Endothelial cell of umbilical vein (primary cell): ENCODE data around the gene ABLIM2. TPM values are rescaled to one million over a fixed set of nuclear protein-coding genes. Genes with fewer than 3 reads are reported as not detected.

Experiments used
- BruUV-seq: library from RNA; stranded (reverse); fragments of 400-500 nt; replicated peaks from 2 replicates; lab custom pipeline; 2021; lab: Mats Ljungman, UMichigan
- CTCF ChIA-PET: fragments of 300-600, 350-600 bp; sonication (Branson Sonifier 250); formaldehyde crosslinking; loops from one replicate; lab custom pipeline; 2021; ENCODE audit warnings: antibody characterized with exemption, inconsistent platforms; lab: Charles Lee
- POLR2A ChIA-PET: fragments of 300-600, 350-600 bp; sonication (Branson Sonifier 250); formaldehyde crosslinking; loops from one replicate; lab custom pipeline; 2021; ENCODE audit warnings: antibody characterized with exemption, inconsistent platforms; lab: Charles Lee
- DNase-seq: peaks from one replicate; pipeline ENCODE4 v3.0.0-alpha.2; 2011; ENCODE audit warnings: low read depth, low spot score
- FAIRE-seq: peaks from 2 replicates; lab custom pipeline; 2011; peaks lifted over from hg19 to GRCh38; lab: Jason Lieb, UNC
- H2AFZ ChIP-seq: 2 replicates; pipeline ENCODE4 v1.6.0; 2012; ENCODE audit warnings: low read depth, low read length, control low read depth, inconsistent platforms
- H3K27ac ChIP-seq: 2 replicates; pipeline ENCODE4 v1.5.1; 2011; ENCODE audit warnings: low read depth, mild to moderate bottlenecking, control low read depth, low read length, moderate library complexity; ENCODE audit not compliant: insufficient read depth
- H3K27me3 ChIP-seq, 2 experiments: 2 replicates each; pipeline versions ENCODE4 v1.6.0 to v1.6.1; 2011; ENCODE audit warnings: low read length in 2 of 2, mixed read lengths in 1 of 2; ENCODE audit not compliant: control insufficient read depth in 2 of 2, insufficient read depth in 2 of 2
- H3K36me3 ChIP-seq, 2 experiments: 2 replicates in 1 of 2; 3 replicates in 1 of 2; pipeline ENCODE4 v1.5.1; 2011; ENCODE audit warnings: low read length in 2 of 2, mild to moderate bottlenecking in 1 of 2, moderate library complexity in 1 of 2; ENCODE audit not compliant: control insufficient read depth in 2 of 2, insufficient read depth in 2 of 2; ENCODE audit errors: extremely low read depth in 1 of 2
- H3K4me1 ChIP-seq: 3 replicates; pipeline ENCODE4 v1.5.1; 2011; ENCODE audit warnings: mild to moderate bottlenecking, low read length; ENCODE audit not compliant: control insufficient read depth, insufficient read depth; ENCODE audit errors: extremely low read depth
- H3K4me2 ChIP-seq: 2 replicates; pipeline ENCODE4 v1.6.1; 2011; ENCODE audit warnings: low read length, control low read depth, mixed read lengths; ENCODE audit not compliant: insufficient read depth
- H3K4me3 ChIP-seq, 3 experiments: fragments of 200-600 bp in 1 of 3; sonication (generic), shearing (Covaris generic) in 1 of 3; replicated peaks in 1 of 3; 2 replicates each; pipeline ENCODE4 v1.5.1; 2011 to 2016; ENCODE audit warnings: control low read depth in 3 of 3, low read length in 3 of 3, mild to moderate bottlenecking in 2 of 3, inconsistent platforms in 1 of 3, low read depth in 1 of 3, moderate library complexity in 1 of 3; ENCODE audit not compliant: insufficient read depth in 1 of 3
- H3K79me2 ChIP-seq: 2 replicates; pipeline ENCODE4 v1.6.0; 2012; ENCODE audit warnings: low read length, inconsistent platforms; ENCODE audit not compliant: control insufficient read depth, insufficient read depth
- H3K9ac ChIP-seq: replicated peaks from 2 replicates; pipeline ENCODE3; 2011; ENCODE audit warnings: low read length, control low read depth; ENCODE audit not compliant: insufficient read depth; ENCODE audit errors: extremely low read depth
- H3K9me1 ChIP-seq: replicated peaks from 3 replicates; pipeline ENCODE4 v1.6.0; 2011; ENCODE audit warnings: mild to moderate bottlenecking, low read length; ENCODE audit not compliant: control insufficient read depth, insufficient read depth; ENCODE audit errors: extremely low read depth
- H3K9me3 ChIP-seq: replicated peaks from 2 replicates; pipeline ENCODE4 v1.5.1; 2012; ENCODE audit warnings: low read length, inconsistent platforms; ENCODE audit not compliant: control insufficient read depth, insufficient read depth
- H4K20me1 ChIP-seq: replicated peaks from 2 replicates; pipeline ENCODE3; 2011; ENCODE audit warnings: mild to moderate bottlenecking, low read length; ENCODE audit not compliant: control insufficient read depth, insufficient read depth; ENCODE audit errors: extremely low read depth
- CTCF ChIP-seq, 2 donors: IDR thresholded peaks; 1 replicate in 1 of 2; 2 replicates in 1 of 2; pipeline ENCODE4 v1.5.1; 2011; ENCODE audit warnings: low read length in 2 of 2, mild to moderate bottlenecking in 2 of 2, moderate library complexity in 2 of 2, control low read depth in 1 of 2, inconsistent platforms in 1 of 2, low read depth in 1 of 2; ENCODE audit not compliant: insufficient read depth in 1 of 2; ENCODE audit errors: extremely low read depth in 1 of 2
- EZH2 ChIP-seq: IDR thresholded peaks from 2 replicates; pipeline ENCODE4 v1.6.1; 2012; ENCODE audit warnings: borderline replicate concordance, low read depth, mild to moderate bottlenecking, moderate library complexity, low read length, inconsistent platforms; ENCODE audit not compliant: severe bottlenecking
- FOS ChIP-seq: IDR thresholded peaks from 2 replicates; pipeline ENCODE4 v1.6.1; 2011; ENCODE audit warnings: mild to moderate bottlenecking, low read length, moderate library complexity, borderline replicate concordance; ENCODE audit not compliant: insufficient read depth
- GATA2 ChIP-seq: IDR thresholded peaks from 2 replicates; pipeline ENCODE4 v1.7.0; 2011; ENCODE audit warnings: low read depth, mild to moderate bottlenecking, moderate library complexity, mixed read lengths, low read length; ENCODE audit not compliant: insufficient read length, insufficient read depth
- JUN ChIP-seq: IDR thresholded peaks from 2 replicates; pipeline ENCODE4 v1.6.1; 2011; ENCODE audit warnings: borderline replicate concordance, low read depth; ENCODE audit not compliant: insufficient read length, insufficient read depth
- MYC ChIP-seq: IDR thresholded peaks from one replicate; pipeline ENCODE4 v1.6.1; 2011; ENCODE audit warnings: mild to moderate bottlenecking, low read depth, low read length
- POLR2A ChIP-seq: IDR thresholded peaks from 2 replicates; pipeline ENCODE4 v1.6.1; 2012; ENCODE audit warnings: low read depth, mild to moderate bottlenecking, control low read depth, low read length
- POLR2AphosphoS5 ChIP-seq: IDR thresholded peaks from 2 replicates; pipeline ENCODE4 v1.6.1; 2012; ENCODE audit warnings: low read depth, mild to moderate bottlenecking, control low read depth, low read length, moderate library complexity; ENCODE audit not compliant: insufficient read depth
- dilution Hi-C: fragments of 300-500 bp; cut with MboI; formaldehyde crosslinking; loops from one replicate; pipeline ENCODE4 v1.15.0; 2019; ENCODE audit warnings: low sequenced_read_pairs; ENCODE audit not compliant: extremely low pct_ligation_motif_present
- intact Hi-C: fragments of 100-400 bp; cut with micrococcal nuclease; formaldehyde crosslinking; loops from one replicate; pipeline ENCODE4 v1.10.0; 2022
- polyA plus RNA-seq, 4 experiments: library from polyadenylated mRNA; depleted of rRNA in 3 of 4; stranded (reverse) in 3 of 4; unstranded in 1 of 4; fragments of >200 nt; gene quantifications; 2 replicates each; pipeline versions ENCODE4 v1.2.1 to v1.2.3, GENCODE V29; 2011 to 2012; ENCODE audit warnings: missing spikeins in 1 of 4
- total RNA-seq: library from RNA; stranded (reverse); gene quantifications from 2 replicates; pipeline ENCODE4 v1.2.3, GENCODE V29; 2021
- TF ChIP-seq, protein P1 (sequence below): IDR thresholded peaks from 2 replicates; pipeline ENCODE4 v1.6.1; 2011; ENCODE audit not compliant: insufficient read depth, insufficient read length

Gene ABLIM2
- total and polyA plus RNA-seq, 2 donors (not counting 3 experiments of a cell fraction or from before 2014, with no cell fraction given), result 0.28 to 0.66 TPM

DNA sequence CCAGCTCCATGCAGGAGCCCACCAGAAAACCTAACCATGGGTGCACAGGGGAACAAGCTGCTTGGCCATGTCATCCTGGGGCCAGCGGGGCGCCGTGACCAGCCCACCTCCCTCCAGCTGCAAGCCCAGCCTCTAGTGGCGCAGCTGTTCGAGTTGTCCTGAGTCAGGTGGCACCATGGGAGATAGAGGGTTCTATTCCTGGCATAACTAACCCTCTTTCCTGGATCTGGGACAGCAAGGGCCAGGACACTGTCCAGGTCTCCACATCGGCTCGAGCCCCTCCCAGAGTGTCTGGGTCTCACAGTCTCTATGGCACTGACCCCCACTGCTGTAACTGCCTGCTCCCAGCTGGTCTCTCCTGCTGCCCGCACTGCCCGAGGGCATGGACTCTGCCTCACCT lies 16.7 kb downstream of the ABLIM2 start:
- H3K36me3 ChIP-seq, result no peaks in the 10 kb centered on the region
- H3K27me3 ChIP-seq, result no peaks in the 10 kb centered on the region
- H4K20me1 ChIP-seq, result no peaks in the 10 kb centered on the region
- H3K4me1 ChIP-seq, result no peaks in the 10 kb centered on the region
- DNase-seq (no peak), FAIRE-seq (no peak)
- H3K9me3 ChIP-seq, result no peaks in the 10 kb centered on the region
- intact Hi-C loops (no loop called here), dilution Hi-C loops (no loop called here)
- ChIA-PET CTCF (no interaction called here), POLR2A (no interaction called here)
- no peak overlapping the region for H2AFZ ChIP-seq
- H3K27ac ChIP-seq, result no peak overlapping the region
- no peak overlapping the region for H3K4me3 ChIP-seq
- no peaks in the 10 kb centered on the region for H3K79me2 ChIP-seq
- BruUV-seq, result no TSS peak
- TF ChIP-seq POLR2A (no peak), GATA2 (no peak), CTCF (IDR thresholded peaks at IDR 0.05; ENCODE audit: extremely low read depth in 1 of 2, insufficient read depth in 1 of 2, low read depth in 1 of 2, low read length in 2 of 2) (no peak)
- H3K4me2 ChIP-seq, result no peak overlapping the region
- H3K9ac ChIP-seq, result no peak overlapping the region
- H3K9me1 ChIP-seq, result no peaks in the 10 kb centered on the region

GRCh38 chr4:8140915-8141314 lies 17.7 kb downstream of the ABLIM2 start:
- FAIRE-seq (no peak), DNase-seq (no peak)
- H3K27ac ChIP-seq, result no peak overlapping the region
- dilution Hi-C loops, result no loop called here
- H4K20me1 ChIP-seq, result no peaks in the 10 kb centered on the region
- H3K36me3 ChIP-seq, result no peaks in the 10 kb centered on the region
- CTCF ChIA-PET, result interaction anchor here (0.9 kb wide), 1 partner anchor 10 kb away, joined by 3 read pairs; no protein-coding TSS in a partner anchor
- H3K27me3 ChIP-seq, result no peaks in the 10 kb centered on the region
- POLR2A ChIA-PET, result no interaction called here
- no peaks in the 10 kb centered on the region for H3K79me2 ChIP-seq
- no peak overlapping the region for H3K4me3 ChIP-seq
- no peak overlapping the region for H2AFZ ChIP-seq
- H3K9ac ChIP-seq, result no peak overlapping the region
- no peak overlapping the region for H3K4me2 ChIP-seq
- BruUV-seq, result no TSS peak
- intact Hi-C loops, result no loop called here
- no peak for TF ChIP-seq EZH2
- TF ChIP-seq MYC, result no peak
- TF ChIP-seq GATA2, result no peak
- TF ChIP-seq, protein P1, sequence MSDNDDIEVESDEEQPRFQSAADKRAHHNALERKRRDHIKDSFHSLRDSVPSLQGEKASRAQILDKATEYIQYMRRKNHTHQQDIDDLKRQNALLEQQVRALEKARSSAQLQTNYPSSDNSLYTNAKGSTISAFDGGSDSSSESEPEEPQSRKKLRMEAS, result no peak
- no peak for TF ChIP-seq POLR2AphosphoS5
- no peak for TF ChIP-seq FOS
- TF ChIP-seq JUN, result no peak
- no peak for TF ChIP-seq POLR2A
- TF ChIP-seq CTCF (IDR thresholded peaks at IDR 0.05; ENCODE audit: extremely low read depth in 1 of 2, insufficient read depth in 1 of 2, low read depth in 1 of 2, low read length in 2 of 2), result no peak
- no peaks in the 10 kb centered on the region for H3K9me3 ChIP-seq
- no peaks in the 10 kb centered on the region for H3K4me1 ChIP-seq
- no peaks in the 10 kb centered on the region for H3K9me1 ChIP-seq
